ENCODE data around the gene ABCC4.

The ABCC4 gene

GRCh38 chr13:95153647-95154412 is 147.4 kb downstream of the ABCC4 start:
- peak; percentile 46 for DNase-seq

- DNase-seq: no peak
Measured at GRCh38 chr13:95151942-95152587, 149.2 kb downstream of the ABCC4 start.

- DNase-seq: no peak
Measured at GRCh38 chr13:95150555-95150954, 150.7 kb downstream of the ABCC4 start.

DNA sequence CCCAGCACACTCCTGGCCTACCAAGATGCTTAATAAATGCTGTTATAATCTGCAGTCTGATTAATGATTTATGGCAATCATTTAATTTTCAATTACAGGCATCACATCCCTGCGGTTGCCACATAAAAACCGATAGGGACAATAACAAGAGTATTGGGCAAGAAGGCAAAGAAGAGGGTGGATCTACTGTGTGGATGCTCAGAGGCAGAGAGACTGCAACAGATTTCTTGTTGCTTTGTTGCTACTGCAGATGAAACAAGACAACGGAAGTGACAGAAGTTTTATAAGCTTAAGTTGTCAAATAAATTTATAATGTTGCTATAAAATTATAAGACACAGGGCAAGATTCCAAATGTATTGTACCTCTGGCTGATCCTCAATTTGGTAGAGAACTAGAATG is 154.8 kb downstream of the ABCC4 start:
- no peak for DNase-seq

- no peak for DNase-seq
Measured at GRCh38 chr13:95145587-95145986, 155.7 kb downstream of the ABCC4 start.

DNA sequence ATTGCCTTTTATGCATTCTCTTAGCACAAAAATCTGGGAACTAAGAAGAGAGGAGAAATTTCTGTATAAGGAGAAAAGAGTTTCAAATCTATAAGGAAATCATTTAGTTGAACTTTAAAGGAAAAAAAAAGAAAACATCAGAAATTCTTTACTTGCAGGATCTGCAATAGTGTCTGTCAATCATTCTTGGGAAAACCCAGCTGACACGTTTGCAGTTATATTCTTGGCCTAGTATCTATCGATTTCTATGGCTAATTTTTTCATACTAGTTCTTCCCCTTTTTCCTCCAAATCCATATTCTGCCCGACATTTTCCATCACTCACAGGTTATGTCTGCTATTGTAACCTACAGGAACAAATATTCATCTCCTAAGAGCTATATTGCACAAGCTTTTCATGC is 160.7 kb downstream of the ABCC4 start:
- DNase-seq: no peak

DNA sequence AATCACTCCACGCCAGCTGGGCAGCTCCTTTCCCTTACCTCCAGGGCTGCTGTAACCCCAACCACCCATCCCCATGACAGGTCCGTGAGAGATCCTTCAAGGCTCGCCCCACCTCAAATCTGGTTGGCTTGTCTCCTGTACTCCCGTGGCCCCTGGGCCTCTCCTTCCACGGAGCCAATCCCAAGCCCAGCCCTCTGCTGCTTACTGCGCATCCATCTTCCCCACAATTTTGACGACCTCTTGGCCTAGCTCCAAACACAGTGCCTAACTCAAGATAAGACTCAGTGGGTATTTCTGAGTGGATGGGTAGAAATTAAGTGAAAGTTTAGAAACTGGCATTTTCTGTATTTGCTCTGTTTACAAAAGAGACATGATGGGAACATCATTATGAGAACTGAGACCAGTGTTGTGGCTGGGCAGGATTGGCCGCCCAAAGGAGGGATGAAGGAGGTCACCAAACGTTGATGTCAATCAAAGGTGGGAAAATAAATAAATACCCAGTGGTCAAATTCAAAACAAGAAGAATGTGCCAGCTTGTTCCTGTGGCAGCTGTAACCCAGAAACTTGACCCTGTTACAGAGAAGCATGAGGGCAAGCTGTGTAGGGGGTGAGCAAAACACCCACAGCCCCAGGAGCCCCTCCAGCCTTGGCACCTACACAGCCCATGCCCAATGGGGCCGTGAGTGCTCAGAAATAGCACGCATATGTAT is 162.2 kb downstream of the ABCC4 start:
- no peak for DNase-seq

DNA sequence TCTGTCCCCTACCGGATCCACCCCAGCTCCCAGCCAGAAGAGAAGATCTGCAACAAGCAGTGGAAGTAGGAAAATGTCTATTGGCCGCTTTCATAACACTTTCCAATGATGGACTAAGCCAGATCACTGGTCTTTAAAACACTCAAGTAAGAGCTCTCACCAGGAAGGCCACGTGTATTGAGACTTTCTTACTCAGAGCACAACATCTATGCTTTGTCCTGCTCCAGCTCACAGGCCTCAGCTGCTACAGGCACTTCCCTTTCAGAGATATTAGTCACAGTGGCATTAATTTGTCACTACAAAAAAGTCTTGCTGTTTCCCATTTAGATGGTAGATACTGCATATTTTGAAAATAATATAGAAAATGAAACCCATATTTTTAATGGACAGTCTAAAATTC is 164.2 kb downstream of the ABCC4 start:
- no peak for DNase-seq

GRCh38 chr13:95136638-95137037 is 164.6 kb downstream of the ABCC4 start:
- no peak for DNase-seq

GRCh38 chr13:95133498-95133897 is 167.8 kb downstream of the ABCC4 start:
- no peak for DNase-seq

DNA sequence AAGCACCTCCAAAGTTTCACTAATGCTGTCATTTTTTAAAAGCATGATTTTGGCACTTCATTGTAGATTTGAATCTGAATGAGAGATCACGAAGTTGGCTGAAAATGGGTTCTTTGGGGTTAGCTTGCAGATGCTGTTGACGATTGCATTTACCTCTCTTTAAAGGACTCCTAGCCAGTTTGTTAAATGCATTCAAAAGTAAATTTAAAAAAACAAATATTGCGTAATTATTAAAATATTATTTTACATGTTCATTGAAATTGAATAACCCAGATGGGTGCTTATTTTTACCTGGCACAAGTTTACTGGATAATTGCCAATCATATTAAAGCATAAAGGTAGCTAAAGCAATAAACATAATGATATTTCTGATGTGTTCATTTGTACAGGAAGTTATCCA is 172.2 kb downstream of the ABCC4 start:
- no peak for DNase-seq

DNA sequence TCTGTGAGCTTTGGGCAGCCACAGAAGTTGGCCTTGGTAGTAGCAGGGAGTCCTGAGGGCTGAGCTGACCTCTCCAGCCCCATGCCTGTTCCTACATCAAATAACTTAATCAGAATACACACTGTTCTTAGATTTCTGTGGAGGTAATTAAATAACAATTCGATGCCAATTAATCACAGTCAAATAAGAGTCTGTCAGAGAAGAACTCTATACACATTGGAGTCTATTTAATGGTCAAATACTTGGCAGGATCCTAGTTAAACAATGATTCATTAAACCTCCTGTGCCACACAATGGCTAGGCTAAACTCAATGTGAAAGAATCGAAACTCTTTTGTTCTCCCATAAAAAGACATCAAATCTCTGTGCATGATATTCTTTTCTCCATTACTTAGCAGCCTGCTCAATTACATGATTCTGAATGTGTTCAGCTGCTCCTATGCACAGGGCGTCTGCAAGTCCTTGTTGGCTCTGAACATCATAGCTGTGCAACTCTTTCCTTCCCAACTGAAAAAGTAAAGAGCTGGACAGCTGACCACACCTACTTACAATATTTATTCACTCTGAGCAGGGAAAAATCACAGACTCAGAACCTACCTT is 173.1 kb downstream of the ABCC4 start:
- DNase-seq: peak; percentile 49

DNA sequence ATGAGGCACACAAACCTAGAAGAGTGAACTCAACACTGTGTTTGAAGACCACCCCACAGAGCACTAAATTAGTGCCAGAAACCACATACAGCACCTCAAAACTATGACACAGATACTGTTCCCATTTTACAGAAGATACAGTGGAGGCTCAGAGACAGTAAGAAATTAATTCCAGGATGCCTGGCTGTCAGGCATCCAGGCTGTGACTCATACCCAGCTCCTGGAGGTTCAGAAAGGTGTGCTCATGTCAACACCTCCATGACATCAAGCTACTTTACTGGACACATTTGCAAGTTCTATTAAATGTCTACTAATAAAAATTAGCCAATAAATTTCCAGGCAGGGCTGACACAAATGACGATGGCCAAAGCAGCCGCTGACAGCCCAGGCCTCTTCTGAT is 176.3 kb downstream of the ABCC4 start:
- no peak for DNase-seq

- DNase-seq: no peak
Measured at GRCh38 chr13:95123726-95124125, 177.5 kb downstream of the ABCC4 start.

- DNase-seq: no peak
Measured at GRCh38 chr13:95122063-95122462, 179.2 kb downstream of the ABCC4 start.

- DNase-seq: no peak
Measured at GRCh38 chr13:95121516-95121915, 179.7 kb downstream of the ABCC4 start.

- DNase-seq: no peak
Measured at GRCh38 chr13:95120650-95121049, 180.6 kb downstream of the ABCC4 start.

- DNase-seq: no peak
Measured at GRCh38 chr13:95118541-95119324, 182.5 kb downstream of the ABCC4 start.

DNA sequence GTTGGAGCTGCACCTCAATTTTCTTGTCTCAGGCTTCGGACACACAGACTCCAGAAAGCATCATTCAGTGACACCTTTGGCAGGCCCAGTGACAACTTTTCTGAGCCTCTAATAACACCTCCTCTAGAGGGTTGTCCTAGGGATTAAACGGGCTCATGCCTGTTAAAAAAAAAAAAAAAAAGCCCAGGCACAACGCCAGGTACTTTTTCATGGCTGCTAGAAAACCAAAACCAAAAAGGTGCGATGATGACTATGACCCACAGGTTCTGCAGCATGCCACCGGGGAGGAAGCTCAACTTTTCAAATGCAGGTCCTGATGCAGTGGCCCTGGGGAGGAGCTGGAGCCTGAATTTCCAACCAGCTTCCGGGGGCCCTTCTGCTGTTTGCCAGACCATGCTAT is 184.2 kb downstream of the ABCC4 start:
- DNase-seq: no peak

GRCh38 chr13:95115525-95115924 is 185.7 kb downstream of the ABCC4 start:
- no peak for DNase-seq

GRCh38 chr13:95113601-95114000 is 187.7 kb downstream of the ABCC4 start:
- no peak for DNase-seq

- no peak for DNase-seq
Measured at GRCh38 chr13:95112883-95113282, 188.4 kb downstream of the ABCC4 start.

- DNase-seq: no peak
Measured at GRCh38 chr13:95111608-95112007, 189.6 kb downstream of the ABCC4 start.
